PC-3 (cell line): ENCODE measurements around the gene EN1. TPM values are rescaled to one million over a fixed set of nuclear protein-coding genes. Genes with fewer than 3 reads are reported as not detected.

Experiments
- ATAC-seq: fragments of 200-7000 bp; cut with Tn5 transposase; 2 replicates; pipeline ENCODE4 v1.9.1; 2020; ENCODE audit warnings: mild to moderate bottlenecking, moderate library complexity
- BruUV-seq: library from RNA; stranded (reverse); fragments of 400-500 nt; replicated peaks from 2 replicates; lab custom pipeline; 2021; lab: Mats Ljungman, UMichigan
- CTCF ChIA-PET: fragments of 300-600 bp; sonication (Branson Sonifier 250); formaldehyde crosslinking; loops from one replicate; lab custom pipeline; 2022; ENCODE audit warnings: antibody characterized with exemption; lab: Charles Lee
- POLR2A ChIA-PET: fragments of 300-600 bp; sonication (Branson Sonifier 250); formaldehyde crosslinking; loops from one replicate; lab custom pipeline; 2022; ENCODE audit warnings: antibody characterized with exemption; ENCODE audit not compliant: unreplicated experiment; lab: Charles Lee
- DNase-seq: peaks from one replicate; pipeline ENCODE4 v3.0.0-alpha.2; 2015
- H2AFZ ChIP-seq: fragments of 300-600 bp; sonication (generic); 2 replicates; pipeline ENCODE4 v1.6.0; 2016; ENCODE audit warnings: antibody characterized with exemption, low read length
- H3F3A ChIP-seq: fragments of 300-600 bp; sonication (generic); one replicate; pipeline ENCODE4 v1.6.0; 2017; ENCODE audit warnings: antibody characterized with exemption, low read length, control low read depth, mild to moderate bottlenecking; ENCODE audit not compliant: unreplicated experiment
- H3K27ac ChIP-seq: fragments of 300-600 bp; sonication (generic); 2 replicates; pipeline ENCODE4 v1.5.1; 2016; ENCODE audit warnings: mild to moderate bottlenecking, low read length
- H3K27me3 ChIP-seq: fragments of 300-600 bp; sonication (generic); 2 replicates; pipeline ENCODE4 v1.6.1; 2016; ENCODE audit warnings: low read length, mixed read lengths
- H3K36me3 ChIP-seq: fragments of 300-600 bp; sonication (generic); 2 replicates; pipeline ENCODE4 v1.6.1; 2016; ENCODE audit warnings: low read depth, mixed run types, low read length, mixed read lengths
- H3K4me1 ChIP-seq: fragments of 300-600 bp; sonication (generic); 2 replicates; pipeline ENCODE4 v1.5.1; 2016; ENCODE audit warnings: low read length; ENCODE audit not compliant: insufficient read depth
- H3K4me2 ChIP-seq: fragments of 300-600 bp; sonication (generic); 2 replicates; pipeline ENCODE4 v1.6.0; 2016; ENCODE audit warnings: low read length
- H3K4me3 ChIP-seq: fragments of 300-600 bp; sonication (generic); 2 replicates; pipeline ENCODE4 v1.5.1; 2016; ENCODE audit warnings: mild to moderate bottlenecking, low read length, mixed read lengths
- H3K79me2 ChIP-seq: fragments of 300-600 bp; sonication (generic); 2 replicates; pipeline ENCODE4 v1.6.1; 2017; ENCODE audit warnings: low read length, mixed read lengths
- H3K9ac ChIP-seq: fragments of 300-600 bp; sonication (generic); 2 replicates; pipeline ENCODE4 v1.6.0; 2016; ENCODE audit warnings: mild to moderate bottlenecking, low read length
- H3K9me2 ChIP-seq: fragments of 300-600 bp; sonication (generic); replicated peaks from 2 replicates; pipeline ENCODE4 v1.6.1; 2016; ENCODE audit warnings: mixed run types, low read length, mixed read lengths
- H3K9me3 ChIP-seq: fragments of 300-600 bp; sonication (generic); 2 replicates; pipeline ENCODE4 v1.6.1; 2016; ENCODE audit warnings: low read length, mixed read lengths
- H4K20me1 ChIP-seq: fragments of 300-600 bp; sonication (generic); 2 replicates; pipeline ENCODE4 v1.6.1; 2016; ENCODE audit warnings: low read length, mixed read lengths
- EZH2 ChIP-seq: fragments of 300-600 bp; sonication (generic); IDR thresholded peaks from one replicate; pipeline ENCODE4 v1.6.1; 2017; ENCODE audit warnings: antibody characterized with exemption, mild to moderate bottlenecking, low read length; ENCODE audit not compliant: unreplicated experiment
- EZH2phosphoT487 ChIP-seq: fragments of 300-600 bp; sonication (generic); IDR thresholded peaks from 2 replicates; pipeline ENCODE4 v1.6.1; 2018; ENCODE audit warnings: mild to moderate bottlenecking, antibody characterized with exemption, low read length, borderline replicate concordance
- intact Hi-C: fragments of 100-400 bp; cut with micrococcal nuclease; formaldehyde crosslinking; loops from 2 replicates; pipeline ENCODE4 v1.9.0; 2023
- total RNA-seq: library from RNA; depleted of rRNA; stranded (reverse); fragments of >200 nt; gene quantifications from 2 replicates; pipeline ENCODE4 v1.2.3, GENCODE V29; 2014
- TF ChIP-seq, protein P1 (sequence below): fragments of 300-600 bp; sonication (generic); conservative IDR thresholded peaks from 2 replicates; pipeline ENCODE4 v1.5.1; 2017; ENCODE audit warnings: antibody characterized with exemption, low read depth, mild to moderate bottlenecking, low read length

EN1 gene
- total RNA-seq, 1 experiment from 2014 or later, result 3.2 TPM

DNA sequence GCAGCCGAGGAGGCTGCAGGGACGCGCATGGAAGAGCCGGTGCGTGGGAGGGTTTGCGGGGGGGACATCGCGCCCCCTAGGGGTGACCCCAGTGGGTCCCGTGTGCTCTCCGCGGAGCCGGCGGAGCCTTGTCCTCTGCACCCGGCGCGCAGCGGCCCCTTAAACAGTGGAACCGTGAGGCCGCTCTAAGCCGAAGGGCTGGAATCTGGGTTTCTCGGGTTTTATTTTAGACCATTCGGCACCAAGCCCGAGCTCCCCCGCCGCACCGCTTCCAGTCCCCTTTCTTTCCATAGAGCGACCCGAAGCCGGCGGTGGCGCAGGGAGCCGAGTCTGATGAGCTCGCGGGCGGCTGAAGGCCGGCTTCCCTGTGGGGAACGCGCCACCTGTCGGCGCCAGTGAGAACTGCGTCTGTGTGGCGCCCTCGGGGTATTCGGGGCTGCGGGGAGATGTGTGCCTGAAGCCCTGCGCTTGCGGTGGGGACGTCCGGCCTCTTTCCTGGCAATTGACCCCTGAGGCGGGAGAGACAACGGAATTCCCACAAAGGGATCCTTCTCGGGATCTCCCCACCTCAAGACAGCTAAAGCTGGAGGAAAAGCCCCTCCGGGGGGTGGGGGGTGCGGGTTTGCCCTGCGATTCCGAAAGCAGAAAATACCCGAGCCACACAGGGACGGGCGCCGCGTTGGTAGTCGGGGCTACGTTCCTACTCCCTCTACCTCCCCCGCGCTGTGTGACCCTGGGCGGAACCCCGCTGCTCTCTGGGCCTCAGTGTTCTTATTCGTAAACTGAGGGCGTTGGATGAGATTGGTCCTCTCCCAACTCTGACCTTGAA is 8.2 kb upstream of the EN1 start:
- intact Hi-C loops, result loop anchor here (1.0 to 5.0 kb wide), 6 partner anchors 187 to 633 kb away; no protein-coding TSS in a partner anchor
- H3K27me3 ChIP-seq, result peaks cover 28% of the 10 kb centered on the region
- ATAC-seq (peak; percentile 89), DNase-seq (peak; percentile 88)
- 0 out of 2 replicates have a peak, but pooled peaks cover under 1% of the 10 kb centered on the region for H3K4me1 ChIP-seq
- no peaks in the 10 kb centered on the region for H3K79me2 ChIP-seq
- H3K36me3 ChIP-seq, result no peaks in the 10 kb centered on the region
- TF ChIP-seq, protein P1, sequence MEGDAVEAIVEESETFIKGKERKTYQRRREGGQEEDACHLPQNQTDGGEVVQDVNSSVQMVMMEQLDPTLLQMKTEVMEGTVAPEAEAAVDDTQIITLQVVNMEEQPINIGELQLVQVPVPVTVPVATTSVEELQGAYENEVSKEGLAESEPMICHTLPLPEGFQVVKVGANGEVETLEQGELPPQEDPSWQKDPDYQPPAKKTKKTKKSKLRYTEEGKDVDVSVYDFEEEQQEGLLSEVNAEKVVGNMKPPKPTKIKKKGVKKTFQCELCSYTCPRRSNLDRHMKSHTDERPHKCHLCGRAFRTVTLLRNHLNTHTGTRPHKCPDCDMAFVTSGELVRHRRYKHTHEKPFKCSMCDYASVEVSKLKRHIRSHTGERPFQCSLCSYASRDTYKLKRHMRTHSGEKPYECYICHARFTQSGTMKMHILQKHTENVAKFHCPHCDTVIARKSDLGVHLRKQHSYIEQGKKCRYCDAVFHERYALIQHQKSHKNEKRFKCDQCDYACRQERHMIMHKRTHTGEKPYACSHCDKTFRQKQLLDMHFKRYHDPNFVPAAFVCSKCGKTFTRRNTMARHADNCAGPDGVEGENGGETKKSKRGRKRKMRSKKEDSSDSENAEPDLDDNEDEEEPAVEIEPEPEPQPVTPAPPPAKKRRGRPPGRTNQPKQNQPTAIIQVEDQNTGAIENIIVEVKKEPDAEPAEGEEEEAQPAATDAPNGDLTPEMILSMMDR, result peak; percentile 89
- TF ChIP-seq EZH2, result no peak
- no peak overlapping the region for H3K27ac ChIP-seq
- no peaks in the 10 kb centered on the region for H3F3A ChIP-seq
- no peaks in the 10 kb centered on the region for H3K9me2 ChIP-seq
- CTCF ChIA-PET, result interaction anchor here (0.5 to 1.4 kb wide), 19 partner anchors 9 to 841 kb away, joined by 3 to 11 read pairs (median 4); partner anchors contain the start of genes CCDC93 and EN1
- H4K20me1 ChIP-seq, result no peaks in the 10 kb centered on the region
- no TSS peak for BruUV-seq
- no peaks in the 10 kb centered on the region for H3K9me3 ChIP-seq
- H2AFZ ChIP-seq, result peak overlapping the region; percentile 89
- peak overlapping the region; percentile 90 for H3K4me2 ChIP-seq
- peak overlapping the region; percentile 36 for H3K9ac ChIP-seq
- POLR2A ChIA-PET, result no interaction called here
- H3K4me3 ChIP-seq, result peak overlapping the region; percentile 72

GRCh38 chr2:118854507-118855345 is 7.3 kb upstream of the EN1 start:
- DNase-seq, result no peak
- Histone ChIP-seq H3K27me3 (peaks cover 28% of the 10 kb centered on the region), H3K4me3 (peak overlapping the region; percentile 72), H3K9ac (no peak overlapping the region; the same call in 1 of the 2 replicates), H3F3A (no peaks in the 10 kb centered on the region), H3K36me3 (no peaks in the 10 kb centered on the region), H2AFZ (peak overlapping the region; percentile 89), H3K27ac (no peak overlapping the region), H3K9me2 (no peaks in the 10 kb centered on the region), H4K20me1 (no peaks in the 10 kb centered on the region), H3K4me2 (peak overlapping the region; percentile 90), H3K79me2 (no peaks in the 10 kb centered on the region), H3K4me1 (no peaks in the 10 kb centered on the region), H3K9me3 (no peaks in the 10 kb centered on the region)
- TF ChIP-seq, protein P1, result no peak
- TF ChIP-seq EZH2 (no peak), EZH2phosphoT487 (no peak)
- ChIA-PET POLR2A (no interaction called here), CTCF (interaction anchor here (0.5 to 1.4 kb wide), 17 partner anchors 8 to 840 kb away, joined by 3 to 10 read pairs (median 4); partner anchors contain the start of genes CCDC93 and EN1)
- no peak for ATAC-seq
- BruUV-seq, result no TSS peak
- intact Hi-C loops, result loop anchor here (1.0 to 5.0 kb wide), 6 partner anchors 186 to 632 kb away; no protein-coding TSS in a partner anchor
